PC-9 (cell line): ENCODE measurements around the gene LGALS9. TPM values are rescaled to one million over a fixed set of nuclear protein-coding genes. Genes with fewer than 3 reads are reported as not detected.
"Not testable (repeated sequence)": the region's sequence is repeated elsewhere in the genome, so short reads cannot be mapped to it uniquely, and the experiment has no call there.

Experiments used
- BruUV-seq: library from RNA; stranded (reverse); fragments of 400-500 nt; replicated peaks from 2 replicates; lab custom pipeline; 2021; lab: Mats Ljungman, UMichigan
- CTCF ChIA-PET: fragments of 300-600 bp; sonication (Branson Sonifier 250); formaldehyde crosslinking; loops from one replicate; lab custom pipeline; 2022; ENCODE audit warnings: antibody characterized with exemption; lab: Charles Lee
- POLR2A ChIA-PET: fragments of 300-600 bp; sonication (Branson Sonifier 250); formaldehyde crosslinking; loops from one replicate; lab custom pipeline; 2022; ENCODE audit warnings: antibody characterized with exemption; ENCODE audit not compliant: unreplicated experiment; lab: Charles Lee
- DNase-seq, 2 experiments: peaks; one replicate each; pipeline versions ENCODE4 v3.0.0 to v3.0.0-alpha.2; 2015 to 2022; ENCODE audit warnings: mixed read lengths in 1 of 2
- H2AFZ ChIP-seq: fragments of 200-600 bp; sonication (generic); 2 replicates; pipeline ENCODE4 v1.8.1; 2017; ENCODE audit warnings: antibody characterized with exemption
- H3F3A ChIP-seq: fragments of 200-600 bp; sonication (generic); 2 replicates; pipeline ENCODE4 v1.8.1; 2017; ENCODE audit warnings: antibody characterized with exemption, mild to moderate bottlenecking, low read depth; ENCODE audit not compliant: insufficient read depth
- H3K27ac ChIP-seq: fragments of 200-600 bp; sonication (generic); 2 replicates; pipeline ENCODE4 v1.6.1; 2016; ENCODE audit warnings: mixed run types
- H3K27me3 ChIP-seq: fragments of 200-600 bp; sonication (generic); 2 replicates; pipeline ENCODE4 v1.6.1; 2016; ENCODE audit warnings: low read depth, mixed run types; ENCODE audit not compliant: insufficient read depth
- H3K36me3 ChIP-seq: fragments of 200-600 bp; sonication (generic); 2 replicates; pipeline ENCODE4 v1.6.1; 2016; ENCODE audit warnings: low read depth, mixed run types
- H3K4me1 ChIP-seq: fragments of 200-600 bp; sonication (generic); replicated peaks from 2 replicates; pipeline ENCODE4 v1.6.1; 2016; ENCODE audit warnings: mixed run types; ENCODE audit not compliant: insufficient read depth
- H3K4me2 ChIP-seq: fragments of 200-600 bp; sonication (generic); 2 replicates; pipeline ENCODE4 v1.6.1; 2017; ENCODE audit warnings: mixed run types
- H3K4me3 ChIP-seq: fragments of 200-600 bp; sonication (generic); 2 replicates; pipeline ENCODE4 v1.6.1; 2016; ENCODE audit warnings: mixed run types
- H3K79me2 ChIP-seq: fragments of 200-600 bp; sonication (generic); 2 replicates; pipeline ENCODE4 v1.6.1; 2017; ENCODE audit warnings: low read depth, mixed run types
- H3K9me2 ChIP-seq: fragments of 200-600 bp; sonication (generic); 2 replicates; pipeline ENCODE4 v1.8.1; 2017; ENCODE audit warnings: mild to moderate bottlenecking; ENCODE audit not compliant: insufficient read depth
- H3K9me3 ChIP-seq: fragments of 200-600 bp; sonication (generic); 2 replicates; pipeline ENCODE4 v1.8.1; 2016; ENCODE audit warnings: low read depth; ENCODE audit not compliant: insufficient read depth
- H4K20me1 ChIP-seq: fragments of 200-600 bp; sonication (generic); 2 replicates; pipeline ENCODE4 v1.8.1; 2017; ENCODE audit not compliant: insufficient read depth
- CTCF ChIP-seq: fragments of 200-600 bp; sonication (generic); conservative IDR thresholded peaks from 2 replicates; pipeline ENCODE4 v1.6.1; 2017; ENCODE audit warnings: mixed run types, antibody characterized with exemption, mild to moderate bottlenecking, moderate library complexity
- EZH2 ChIP-seq: fragments of 200-600 bp; sonication (generic); IDR thresholded peaks from 2 replicates; pipeline ENCODE4 v1.8.0; 2017; ENCODE audit warnings: antibody characterized with exemption, low read depth
- intact Hi-C: fragments of 100-400 bp; cut with micrococcal nuclease; formaldehyde crosslinking; loops from one replicate; pipeline ENCODE4 v1.10.0; 2022; ENCODE audit not compliant: unreplicated experiment
- total RNA-seq: library from RNA; stranded (reverse); gene quantifications from 2 replicates; pipeline ENCODE4 v1.2.3, GENCODE V29; 2021

The LGALS9 gene
- total RNA-seq, 1 experiment from 2014 or later: 14.5 TPM

- no peaks in the 10 kb centered on the region for H3K9me2 ChIP-seq
- H3F3A ChIP-seq: peaks cover 3% of the 10 kb centered on the region; the same call in 1 of the 2 replicates
- no peaks in the 10 kb centered on the region for H3K27me3 ChIP-seq
- BruUV-seq: no TSS peak
- H3K9me3 ChIP-seq: no peaks in the 10 kb centered on the region
- POLR2A ChIA-PET: no interaction called here
- no peaks in the 10 kb centered on the region for H4K20me1 ChIP-seq
- H3K79me2 ChIP-seq: no peaks in the 10 kb centered on the region
- H2AFZ ChIP-seq: no peak overlapping the region
- TF ChIP-seq EZH2 (no peak), CTCF (no peak)
- no peaks in the 10 kb centered on the region for H3K4me1 ChIP-seq
- no peak overlapping the region for H3K4me3 ChIP-seq
- no peak for DNase-seq
- no peak overlapping the region for H3K27ac ChIP-seq
- CTCF ChIA-PET: no interaction called here
- intact Hi-C loops: no loop called here
- H3K36me3 ChIP-seq: no peaks in the 10 kb centered on the region
- no peak overlapping the region for H3K4me2 ChIP-seq
These were observed 3.0 kb downstream of the LGALS9 start for GRCh38 chr17:27634026-27634335.

- no TSS peak for BruUV-seq
These were observed 3.8 kb downstream of the LGALS9 start for GRCh38 chr17:27634776-27635175.

GRCh38 chr17:27635275-27635823 lies 4.4 kb downstream of the LGALS9 start:
- intact Hi-C loops: no loop called here
- Histone ChIP-seq H3K79me2 (no peaks in the 10 kb centered on the region), H3K9me3 (no peaks in the 10 kb centered on the region), H3K9me2 (no peaks in the 10 kb centered on the region), H3K4me2 (no peak overlapping the region), H3K27ac (no peak overlapping the region), H3K4me3 (no peak overlapping the region), H4K20me1 (no peaks in the 10 kb centered on the region), H3K27me3 (no peaks in the 10 kb centered on the region), H3K36me3 (no peaks in the 10 kb centered on the region), H3F3A (no peaks in the 10 kb centered on the region), H3K4me1 (no peaks in the 10 kb centered on the region), H2AFZ (no peak overlapping the region)
- POLR2A ChIA-PET: no interaction called here
- no peak for DNase-seq
- CTCF ChIA-PET: no interaction called here
- TF ChIP-seq EZH2 (no peak), CTCF (no peak)
- BruUV-seq: no TSS peak

More at GRCh38 chr17:27634776-27635175, 3.8 kb downstream of the LGALS9 start:
- Histone ChIP-seq H3K4me3 (no peak overlapping the region), H3K9me3 (no peaks in the 10 kb centered on the region), H3K79me2 (no peaks in the 10 kb centered on the region), H3F3A (no peaks in the 10 kb centered on the region), H4K20me1 (no peaks in the 10 kb centered on the region), H2AFZ (no peak overlapping the region), H3K4me2 (no peak overlapping the region), H3K27ac (no peak overlapping the region), H3K9me2 (no peaks in the 10 kb centered on the region), H3K27me3 (no peaks in the 10 kb centered on the region), H3K36me3 (no peaks in the 10 kb centered on the region), H3K4me1 (no peaks in the 10 kb centered on the region)
- TF ChIP-seq CTCF: no peak
- TF ChIP-seq EZH2: no peak
- no peak for DNase-seq
- ChIA-PET CTCF (interaction anchor here (0.6 kb wide), 1 partner anchor 123 kb away, joined by 6 read pairs; no protein-coding TSS in a partner anchor), POLR2A (no interaction called here)
- intact Hi-C loops: no loop called here

- H2AFZ ChIP-seq, H3K27ac ChIP-seq, POLR2A ChIA-PET, H3K27me3 ChIP-seq, H3K36me3 ChIP-seq, H3K4me3 ChIP-seq, H3K9me3 ChIP-seq, H3K79me2 ChIP-seq, CTCF ChIA-PET, H3F3A ChIP-seq, H3K4me2 ChIP-seq, BruUV-seq, H4K20me1 ChIP-seq, H3K9me2 ChIP-seq, H3K4me1 ChIP-seq, intact Hi-C loops, DNase-seq: not testable (repeated sequence)
These were observed 5.1 kb downstream of the LGALS9 start for GRCh38 chr17:27636005-27636520.

- H3K4me1 ChIP-seq, BruUV-seq, POLR2A ChIA-PET, intact Hi-C loops, H3F3A ChIP-seq, H3K9me2 ChIP-seq, H3K27ac ChIP-seq, H3K9me3 ChIP-seq, H4K20me1 ChIP-seq, H2AFZ ChIP-seq, H3K36me3 ChIP-seq, H3K4me2 ChIP-seq, H3K4me3 ChIP-seq, DNase-seq, CTCF ChIA-PET, H3K27me3 ChIP-seq, H3K79me2 ChIP-seq: not testable (repeated sequence)
These were observed 6.8 kb downstream of the LGALS9 start for GRCh38 chr17:27637818-27638217.
